HepG2 (cell line): Measurements from ENCODE around the gene NT5DC1. TPM values are rescaled to one million over a fixed set of nuclear protein-coding genes. Genes with fewer than 3 reads are reported as not detected.

ENCODE experiments used
- CHCHD3 ChIP-seq: sonication (generic); formaldehyde crosslinking; IDR thresholded peaks from 2 replicates; pipeline ENCODE4 v1.8.0; 2022; ENCODE audit warnings: mild to moderate bottlenecking, missing genetic modification reagents, moderate library complexity
- JDP2 ChIP-seq: sonication (generic); formaldehyde crosslinking; IDR thresholded peaks from 2 replicates; pipeline ENCODE4 v1.8.1; 2022; ENCODE audit warnings: missing genetic modification reagents, borderline replicate concordance
- KLF15 ChIP-seq: sonication (generic); formaldehyde crosslinking; IDR thresholded peaks from 2 replicates; pipeline ENCODE4 v1.8.1; 2023; ENCODE audit warnings: borderline replicate concordance, mild to moderate bottlenecking, inconsistent platforms, missing genetic modification reagents, mixed read lengths
- KLF16 ChIP-seq, 2 experiments: sonication (generic) in 1 of 2; formaldehyde crosslinking in 1 of 2; IDR thresholded peaks; 2 replicates each; pipeline versions ENCODE4 v1.6.1 to v1.8.0; 2016 to 2023; ENCODE audit warnings: missing genetic modification reagents in 2 of 2, missing compliant biosample characterization in 1 of 2
- MAFK ChIP-seq, 2 experiments: IDR thresholded peaks in 1 of 2; conservative IDR thresholded peaks in 1 of 2; 2 replicates each; pipeline ENCODE4 v1.6.1; 2011; ENCODE audit warnings: improper control_type of control experiment in 2 of 2, low read length in 2 of 2
- NFYC ChIP-seq: IDR thresholded peaks from 2 replicates; pipeline ENCODE4 v1.6.1; 2016; ENCODE audit warnings: missing genetic modification reagents, missing compliant biosample characterization
- POLR2A ChIP-seq, 2 experiments: IDR thresholded peaks; 2 replicates each; pipeline ENCODE4 v1.6.1; 2011; ENCODE audit warnings: low read depth in 2 of 2, low read length in 2 of 2, mild to moderate bottlenecking in 1 of 2, moderate library complexity in 1 of 2; ENCODE audit not compliant: insufficient read depth in 1 of 2
- PTBP1 ChIP-seq: fragments of 200-400 bp; formaldehyde crosslinking; IDR thresholded peaks from 2 replicates; pipeline ENCODE4 v1.6.1; 2018; ENCODE audit warnings: low read length, low read depth; ENCODE audit not compliant: poor library complexity, severe bottlenecking
- SAFB2 ChIP-seq: sonication (generic); formaldehyde crosslinking; IDR thresholded peaks from 2 replicates; pipeline ENCODE4 v1.5.1; 2020; ENCODE audit warnings: missing genetic modification reagents, low read depth, mild to moderate bottlenecking, borderline replicate concordance
- SMC3 ChIP-seq: IDR thresholded peaks from 2 replicates; pipeline ENCODE4 v1.6.1; 2011; ENCODE audit warnings: low read length, improper control_type of control experiment
- SP1 ChIP-seq, 2 experiments: fragments of 450-650 bp in 1 of 2; sonication (generic) in 1 of 2; formaldehyde crosslinking in 1 of 2; IDR thresholded peaks; 2 replicates each; pipeline versions ENCODE4 v1.4.0 to v1.6.1; 2016 to 2020; ENCODE audit warnings: missing genetic modification reagents in 1 of 2
- SRSF9 ChIP-seq: fragments of 200-400 bp; formaldehyde crosslinking; IDR thresholded peaks from 2 replicates; pipeline ENCODE4 v1.6.1; 2018; ENCODE audit warnings: borderline replicate concordance, mild to moderate bottlenecking, low read depth, low read length; ENCODE audit not compliant: insufficient read depth, poor library complexity, severe bottlenecking
- TEAD3 ChIP-seq: optimal IDR thresholded peaks from 2 replicates; pipeline ENCODE3; 2016; ENCODE audit warnings: borderline replicate concordance
- ZNF33A ChIP-seq: sonication (generic); formaldehyde crosslinking; IDR thresholded peaks from 2 replicates; pipeline ENCODE4 v1.5.1; 2020; ENCODE audit warnings: missing genetic modification reagents, mild to moderate bottlenecking, moderate library complexity, borderline replicate concordance
- ZNF549 ChIP-seq: sonication (generic); formaldehyde crosslinking; IDR thresholded peaks from 2 replicates; pipeline ENCODE4 v1.5.0; 2020; ENCODE audit warnings: missing genetic modification reagents
- ZNF770 ChIP-seq: sonication (generic); formaldehyde crosslinking; IDR thresholded peaks from 2 replicates; pipeline ENCODE4 v1.5.0; 2020; ENCODE audit warnings: mild to moderate bottlenecking, missing genetic modification reagents
- ZNF839 ChIP-seq: sonication (generic); formaldehyde crosslinking; IDR thresholded peaks from 2 replicates; pipeline ENCODE4 v1.4.0; 2020; ENCODE audit warnings: missing genetic modification reagents, mild to moderate bottlenecking, borderline replicate concordance
- polyA plus RNA-seq, 8 experiments: library from polyadenylated mRNA; depleted of rRNA in 3 of 8; stranded (reverse) in 7 of 8; unstranded in 1 of 8; fragments of >200 nt; fragmentation: Illumina TruSeq in 4 of 8; extraction: Trizol in 4 of 8; gene quantifications; 2 replicates each; pipeline versions ENCODE4 v1.2.1 to v1.2.3, GENCODE V29; 2011 to 2016; ENCODE audit warnings: low read depth in 4 of 8, missing spikeins in 1 of 8, mixed read lengths in 1 of 8; ENCODE audit not compliant: insufficient read depth in 1 of 8
- total RNA-seq, 5 experiments: library from RNA; depleted of rRNA; stranded (reverse); fragments of >200 nt; fragmentation: Illumina TruSeq; extraction: Trizol; gene quantifications; 2 replicates each; pipeline ENCODE4 v1.2.3, GENCODE V29; 2016; ENCODE audit warnings: low read depth in 1 of 5
- TF ChIP-seq, protein P1 (sequence below): fragments of 450-650 bp; IDR thresholded peaks from 2 replicates; pipeline ENCODE4 v1.6.1; 2016
- TF ChIP-seq, protein P2 (sequence below): sonication (generic); formaldehyde crosslinking; IDR thresholded peaks from 2 replicates; pipeline ENCODE4 v1.9.0; 2021; ENCODE audit warnings: missing genetic modification reagents, borderline replicate concordance
- TF ChIP-seq, protein P3 (sequence below): IDR thresholded peaks from 2 replicates; pipeline ENCODE4 v1.6.1; 2018; ENCODE audit warnings: missing genetic modification reagents, mild to moderate bottlenecking, missing compliant biosample characterization

Gene NT5DC1
- total and polyA plus RNA-seq, 2 of the 13 experiments (the other 11 are each of a cell fraction or from before 2014, with no cell fraction given) = 27.0 to 56.1 TPM

DNA sequence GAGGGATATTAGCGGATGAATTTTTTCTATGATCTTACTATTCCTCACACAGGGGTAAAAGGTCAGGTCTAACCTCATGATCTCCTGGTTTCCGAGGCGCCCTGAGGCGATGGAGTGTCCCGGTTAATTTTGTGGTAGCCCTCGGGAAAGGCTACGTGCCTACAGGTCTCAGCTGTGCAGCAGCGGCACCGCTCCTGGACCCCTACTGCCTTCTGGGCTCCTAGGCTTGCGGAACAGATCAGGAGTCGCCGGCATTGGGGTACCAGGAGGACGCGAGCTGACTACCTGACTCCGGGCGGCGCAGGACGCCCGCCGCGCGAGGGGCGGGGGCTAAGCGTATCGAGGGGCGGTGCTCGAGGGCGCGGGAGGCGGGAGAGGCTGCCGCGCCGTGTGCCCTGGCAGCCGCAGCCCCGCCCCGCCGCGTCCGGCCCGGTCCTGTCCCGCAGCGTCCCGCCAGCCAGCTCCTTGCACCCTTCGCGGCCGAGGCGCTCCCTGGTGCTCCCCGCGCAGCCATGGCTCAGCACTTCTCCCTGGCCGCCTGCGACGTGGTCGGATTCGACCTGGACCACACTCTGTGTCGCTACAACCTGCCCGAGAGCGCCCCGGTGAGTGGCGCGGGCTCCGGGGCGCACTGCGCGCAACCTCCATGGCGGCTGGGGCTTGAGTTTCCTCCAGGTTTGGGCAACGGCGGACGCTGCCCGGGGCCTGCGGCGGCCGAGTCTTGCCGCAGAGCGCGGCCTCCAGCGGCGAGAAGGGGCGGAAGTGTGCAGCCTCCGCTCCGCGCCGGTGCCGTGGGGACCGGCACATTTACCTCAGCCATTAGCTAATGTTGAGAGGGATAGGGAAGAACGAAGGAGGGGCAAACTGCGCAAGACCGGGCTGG is at the start of gene NT5DC1 (continued):
- TF ChIP-seq PTBP1 = peak; percentile 87
- TF ChIP-seq, protein P1, sequence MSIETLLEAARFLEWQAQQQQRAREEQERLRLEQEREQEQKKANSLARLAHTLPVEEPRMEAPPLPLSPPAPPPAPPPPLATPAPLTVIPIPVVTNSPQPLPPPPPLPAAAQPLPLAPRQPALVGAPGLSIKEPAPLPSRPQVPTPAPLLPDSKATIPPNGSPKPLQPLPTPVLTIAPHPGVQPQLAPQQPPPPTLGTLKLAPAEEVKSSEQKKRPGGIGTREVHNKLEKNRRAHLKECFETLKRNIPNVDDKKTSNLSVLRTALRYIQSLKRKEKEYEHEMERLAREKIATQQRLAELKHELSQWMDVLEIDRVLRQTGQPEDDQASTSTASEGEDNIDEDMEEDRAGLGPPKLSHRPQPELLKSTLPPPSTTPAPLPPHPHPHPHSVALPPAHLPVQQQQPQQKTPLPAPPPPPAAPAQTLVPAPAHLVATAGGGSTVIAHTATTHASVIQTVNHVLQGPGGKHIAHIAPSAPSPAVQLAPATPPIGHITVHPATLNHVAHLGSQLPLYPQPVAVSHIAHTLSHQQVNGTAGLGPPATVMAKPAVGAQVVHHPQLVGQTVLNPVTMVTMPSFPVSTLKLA = no peak
- TF ChIP-seq, protein P2, sequence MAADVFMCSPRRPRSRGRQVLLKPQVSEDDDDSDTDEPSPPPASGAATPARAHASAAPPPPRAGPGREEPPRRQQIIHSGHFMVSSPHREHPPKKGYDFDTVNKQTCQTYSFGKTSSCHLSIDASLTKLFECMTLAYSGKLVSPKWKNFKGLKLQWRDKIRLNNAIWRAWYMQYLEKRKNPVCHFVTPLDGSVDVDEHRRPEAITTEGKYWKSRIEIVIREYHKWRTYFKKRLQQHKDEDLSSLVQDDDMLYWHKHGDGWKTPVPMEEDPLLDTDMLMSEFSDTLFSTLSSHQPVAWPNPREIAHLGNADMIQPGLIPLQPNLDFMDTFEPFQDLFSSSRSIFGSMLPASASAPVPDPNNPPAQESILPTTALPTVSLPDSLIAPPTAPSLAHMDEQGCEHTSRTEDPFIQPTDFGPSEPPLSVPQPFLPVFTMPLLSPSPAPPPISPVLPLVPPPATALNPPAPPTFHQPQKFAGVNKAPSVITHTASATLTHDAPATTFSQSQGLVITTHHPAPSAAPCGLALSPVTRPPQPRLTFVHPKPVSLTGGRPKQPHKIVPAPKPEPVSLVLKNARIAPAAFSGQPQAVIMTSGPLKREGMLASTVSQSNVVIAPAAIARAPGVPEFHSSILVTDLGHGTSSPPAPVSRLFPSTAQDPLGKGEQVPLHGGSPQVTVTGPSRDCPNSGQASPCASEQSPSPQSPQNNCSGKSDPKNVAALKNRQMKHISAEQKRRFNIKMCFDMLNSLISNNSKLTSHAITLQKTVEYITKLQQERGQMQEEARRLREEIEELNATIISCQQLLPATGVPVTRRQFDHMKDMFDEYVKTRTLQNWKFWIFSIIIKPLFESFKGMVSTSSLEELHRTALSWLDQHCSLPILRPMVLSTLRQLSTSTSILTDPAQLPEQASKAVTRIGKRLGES (CRISPR knock-in tag) = peak; percentile 83; the same call in 1 of the 2 replicates
- TF ChIP-seq KLF15 (CRISPR knock-in tag) = peak; percentile 91; the same call in 1 of the 2 replicates
- TF ChIP-seq, protein P3, sequence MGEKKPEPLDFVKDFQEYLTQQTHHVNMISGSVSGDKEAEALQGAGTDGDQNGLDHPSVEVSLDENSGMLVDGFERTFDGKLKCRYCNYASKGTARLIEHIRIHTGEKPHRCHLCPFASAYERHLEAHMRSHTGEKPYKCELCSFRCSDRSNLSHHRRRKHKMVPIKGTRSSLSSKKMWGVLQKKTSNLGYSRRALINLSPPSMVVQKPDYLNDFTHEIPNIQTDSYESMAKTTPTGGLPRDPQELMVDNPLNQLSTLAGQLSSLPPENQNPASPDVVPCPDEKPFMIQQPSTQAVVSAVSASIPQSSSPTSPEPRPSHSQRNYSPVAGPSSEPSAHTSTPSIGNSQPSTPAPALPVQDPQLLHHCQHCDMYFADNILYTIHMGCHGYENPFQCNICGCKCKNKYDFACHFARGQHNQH = peak; percentile 83; the same call in 1 of the 2 replicates
- TF ChIP-seq ZNF770 (CRISPR knock-in tag) = peak; percentile 90
- no peak for TF ChIP-seq SP1 (IDR thresholded peaks at IDR 0.05)
- TF ChIP-seq SP1 (CRISPR knock-in tag; IDR thresholded peaks at IDR 0.05) = no peak; the same call in 1 of the 2 replicates
- TF ChIP-seq JDP2 = no peak
- peak; percentile 93; the same call in 1 of the 2 replicates for TF ChIP-seq CHCHD3 (CRISPR knock-in tag)
- TF ChIP-seq ZNF839 (CRISPR knock-in tag) = no peak; the same call in 1 of the 2 replicates
- no peak for TF ChIP-seq SMC3
- TF ChIP-seq MAFK (conservative IDR thresholded peaks at IDR 0.05 in 1 of 2, IDR thresholded peaks at IDR 0.05 in 1 of 2; ENCODE audit: low read length in 2 of 2) = no peak
- TF ChIP-seq NFYC (CRISPR knock-in tag) = peak; percentile 8; the same call in 1 of the 2 replicates
- peak; percentile 7 for TF ChIP-seq TEAD3 (CRISPR knock-in tag)
- no peak for TF ChIP-seq ZNF33A (CRISPR knock-in tag)
- TF ChIP-seq KLF16 (CRISPR knock-in tag; IDR thresholded peaks at IDR 0.05) = peak in 1 of 2 experiments; percentile 92; a peak in 2 of 4 replicates
- TF ChIP-seq POLR2A (IDR thresholded peaks at IDR 0.05; ENCODE audit: insufficient read depth in 1 of 2, low read depth in 2 of 2, low read length in 2 of 2) = peak; percentile 93 to 98
- no peak for TF ChIP-seq SRSF9
- TF ChIP-seq ZNF549 (CRISPR knock-in tag) = peak; percentile 89; the same call in 1 of the 2 replicates
- peak; percentile 95 for TF ChIP-seq SAFB2 (CRISPR knock-in tag)
